GM23338 (cell line): ENCODE measurements around the gene PSD. TPM values are rescaled to one million over a fixed set of nuclear protein-coding genes. Genes with fewer than 3 reads are reported as not detected.

ENCODE experiments used
- ATAC-seq: fragments of 200-7000 bp; cut with Tn5 transposase; 3 replicates; pipeline ENCODE4 v1.9.1; 2020
- DNase-seq: peaks from one replicate; pipeline ENCODE4 v3.0.0-alpha.2; 2015; ENCODE audit warnings: low spot score
- H2AFZ ChIP-seq: fragments of 200-600 bp; sonication (generic); 2 replicates; pipeline ENCODE4 v1.8.0; 2016; ENCODE audit warnings: antibody characterized with exemption, mild to moderate bottlenecking, moderate library complexity
- H3F3A ChIP-seq: fragments of 200-600 bp; sonication (generic); replicated peaks from 2 replicates; pipeline ENCODE4 v1.8.0; 2017; ENCODE audit warnings: antibody characterized with exemption, mixed run types, low read depth
- H3K27ac ChIP-seq: fragments of 200-600 bp; sonication (generic); 2 replicates; pipeline ENCODE4 v1.6.1; 2016; ENCODE audit warnings: low read depth
- H3K27me3 ChIP-seq: fragments of 200-600 bp; sonication (generic); 2 replicates; pipeline ENCODE4 v1.8.0; 2016; ENCODE audit warnings: mild to moderate bottlenecking, mixed run types, moderate library complexity; ENCODE audit not compliant: insufficient read depth
- H3K36me3 ChIP-seq: fragments of 200-600 bp; sonication (generic); 2 replicates; pipeline ENCODE4 v1.8.0; 2016; ENCODE audit warnings: mild to moderate bottlenecking; ENCODE audit not compliant: insufficient read depth
- H3K4me1 ChIP-seq: fragments of 200-600 bp; sonication (generic); 2 replicates; pipeline ENCODE4 v1.8.0; 2016; ENCODE audit warnings: mild to moderate bottlenecking, moderate library complexity; ENCODE audit not compliant: insufficient read depth
- H3K4me2 ChIP-seq: fragments of 200-600 bp; sonication (generic); 2 replicates; pipeline ENCODE4 v1.7.1; 2017; ENCODE audit warnings: mixed run types
- H3K4me3 ChIP-seq: fragments of 200-600 bp; sonication (generic); 2 replicates; pipeline ENCODE4 v1.6.1; 2016; ENCODE audit warnings: mixed run types
- H3K79me2 ChIP-seq: fragments of 200-600 bp; sonication (generic); replicated peaks from 2 replicates; pipeline ENCODE4 v1.8.0; 2017; ENCODE audit warnings: mild to moderate bottlenecking; ENCODE audit not compliant: insufficient read depth
- H3K9me2 ChIP-seq: fragments of 200-600 bp; sonication (generic); 2 replicates; pipeline ENCODE4 v1.8.0; 2017; ENCODE audit not compliant: insufficient read depth
- H4K20me1 ChIP-seq: fragments of 200-600 bp; sonication (generic); replicated peaks from 2 replicates; pipeline ENCODE4 v1.8.0; 2017; ENCODE audit warnings: mild to moderate bottlenecking; ENCODE audit not compliant: insufficient read depth
- H3K27ac Mint-ChIP-seq: 2 replicates; pipeline ENCODE4 v1.8.0; 2020; ENCODE audit warnings: inconsistent platforms, mild to moderate bottlenecking, moderate library complexity, mixed read lengths
- H3K27me3 Mint-ChIP-seq: 3 replicates; pipeline ENCODE4 v1.8.0; 2022; ENCODE audit warnings: low read depth, mild to moderate bottlenecking, moderate library complexity, mixed read lengths, inconsistent platforms; ENCODE audit not compliant: insufficient read depth, poor library complexity
- H3K36me3 Mint-ChIP-seq: 3 replicates; pipeline ENCODE4 v1.8.0; 2021; ENCODE audit warnings: low read depth, mild to moderate bottlenecking, inconsistent platforms, moderate library complexity, mixed read lengths
- H3K4me1 Mint-ChIP-seq: 3 replicates; pipeline ENCODE4 v1.8.0; 2020; ENCODE audit warnings: mild to moderate bottlenecking, inconsistent platforms, mixed read lengths
- H3K4me3 Mint-ChIP-seq: 3 replicates; pipeline ENCODE4 v1.8.0; 2021; ENCODE audit warnings: moderate library complexity, mild to moderate bottlenecking, inconsistent platforms, mixed read lengths
- H3K9me3 Mint-ChIP-seq: 3 replicates; pipeline ENCODE4 v1.8.0; 2020; ENCODE audit warnings: moderate library complexity, mild to moderate bottlenecking, inconsistent platforms, mixed read lengths
- CREB1 ChIP-seq: fragments of 250-450 bp; sonication (Bioruptor Pico); IDR thresholded peaks from 2 replicates; pipeline ENCODE4 v1.5.0; 2020; ENCODE audit warnings: low read depth, mild to moderate bottlenecking, moderate library complexity
- CTCF ChIP-seq, 2 experiments: fragments of 200-600 bp in 1 of 2; sonication (generic) in 1 of 2; conservative IDR thresholded peaks; 2 replicates each; pipeline versions ENCODE4 v1.5.1 to v1.6.1; 2016 to 2017; ENCODE audit warnings: antibody characterized with exemption in 2 of 2, low read depth in 2 of 2, mild to moderate bottlenecking in 2 of 2, moderate library complexity in 1 of 2
- ETS1 ChIP-seq: IDR thresholded peaks from 2 replicates; pipeline ENCODE4 v1.6.1; 2016; ENCODE audit warnings: antibody characterized with exemption
- EZH2 ChIP-seq: fragments of 200-600 bp; sonication (generic); IDR thresholded peaks from one replicate; pipeline ENCODE4 v1.8.0; 2017; ENCODE audit warnings: antibody characterized with exemption, mild to moderate bottlenecking, low read depth; ENCODE audit not compliant: unreplicated experiment
- EZH2phosphoT487 ChIP-seq: fragments of 200-600 bp; sonication (generic); IDR thresholded peaks from one replicate; pipeline ENCODE4 v1.8.1; 2018; ENCODE audit warnings: antibody characterized with exemption; ENCODE audit not compliant: unreplicated experiment
- NANOG ChIP-seq: IDR thresholded peaks from 2 replicates; pipeline ENCODE4 v1.6.1; 2016; ENCODE audit warnings: antibody characterized with exemption, borderline replicate concordance
- REST ChIP-seq: IDR thresholded peaks from one replicate; pipeline ENCODE4 v1.6.1; 2018; ENCODE audit warnings: antibody characterized with exemption; ENCODE audit not compliant: unreplicated experiment
- STAT1 ChIP-seq: IDR thresholded peaks from one replicate; pipeline ENCODE4 v1.6.1; 2016; ENCODE audit warnings: antibody characterized with exemption; ENCODE audit not compliant: unreplicated experiment
- ZNF114 ChIP-seq: fragments of 250-450 bp; sonication (Bioruptor Pico); IDR thresholded peaks from 2 replicates; pipeline ENCODE4 v1.5.0; 2020; ENCODE audit warnings: mild to moderate bottlenecking, moderate library complexity
- ZNF331 ChIP-seq: fragments of 250-450 bp; sonication (Bioruptor Pico); IDR thresholded peaks from 2 replicates; pipeline ENCODE4 v1.5.0; 2020; ENCODE audit warnings: low read depth, mild to moderate bottlenecking, moderate library complexity
- polyA plus RNA-seq: library from polyadenylated mRNA; unstranded; fragments of >200 nt; fragmentation: Nextera tagmentation; extraction: Ambion mirVana; gene quantifications from 2 replicates; pipeline ENCODE4 v1.2.1, GENCODE V29; 2016
- total RNA-seq: library from RNA; depleted of rRNA; stranded (reverse); fragments of >200 nt; shearing (Covaris generic); gene quantifications from 2 replicates; pipeline ENCODE4 v1.2.3, GENCODE V29; 2014

Gene PSD
- total and polyA plus RNA-seq, 2 experiments from 2014 or later = 1.9 to 6.8 TPM

- Histone ChIP-seq H3K27me3 (peaks cover 30% of the 10 kb centered on the region), H3K36me3 (no peaks in the 10 kb centered on the region), H3K4me2 (no peak overlapping the region), H3K27ac (no peak overlapping the region), H2AFZ (no peak overlapping the region), H3K9me2 (no peaks in the 10 kb centered on the region), H3F3A (0 out of 2 replicates have a peak, but pooled peaks cover 9% of the 10 kb centered on the region), H3K4me1 (peaks cover 13% of the 10 kb centered on the region), H3K4me3 (no peak overlapping the region), H3K79me2 (no peaks in the 10 kb centered on the region), H4K20me1 (no peaks in the 10 kb centered on the region; the same call in 1 of the 2 replicates)
- Mint-ChIP-seq H3K27ac (no peak overlapping the region), H3K27me3 (peaks cover 42% of the 10 kb centered on the region), H3K9me3 (no peaks in the 10 kb centered on the region), H3K36me3 (no peaks in the 10 kb centered on the region; the same call in 2 of the 3 replicates), H3K4me1 (peaks cover 16% of the 10 kb centered on the region), H3K4me3 (no peak overlapping the region; the same call in 2 of the 3 replicates)
- no peak for ATAC-seq
- no peak for DNase-seq
- TF ChIP-seq ETS1 = no peak
- TF ChIP-seq REST = no peak
- no peak for TF ChIP-seq EZH2phosphoT487
- TF ChIP-seq ZNF331 (CRISPR knock-in tag) = no peak
- no peak for TF ChIP-seq EZH2
- TF ChIP-seq ZNF114 (CRISPR knock-in tag) = no peak
- TF ChIP-seq CREB1 (CRISPR knock-in tag) = no peak
- TF ChIP-seq CTCF (conservative IDR thresholded peaks at IDR 0.05; ENCODE audit: low read depth in 2 of 2) = no peak
- no peak for TF ChIP-seq NANOG
- no peak for TF ChIP-seq STAT1
These were observed 21.1 kb downstream of the PSD start for GRCh38 chr10:102397222-102398171.
